Myocyte (in vitro differentiated cells): ENCODE measurements around the gene NPTX1. TPM values are rescaled to one million over a fixed set of nuclear protein-coding genes. Genes with fewer than 3 reads are reported as not detected.

Experiments used
- DNase-seq: peaks from one replicate; pipeline ENCODE4 v3.0.0-alpha.2; 2012; ENCODE audit warnings: low read depth
- microRNA-seq: library from miRNA; unstranded; fragments of <30 nt; microRNA quantifications from one replicate; pipeline ENCODE4, GENCODE V29; 2016
- total RNA-seq: library from RNA; depleted of rRNA; stranded (reverse); fragments of >200 nt; gene quantifications from 2 replicates; pipeline ENCODE4 v1.2.3, GENCODE V29; 2014

Gene NPTX1
- total RNA-seq, 1 donor from 2014 or later = 0.24 TPM

DNA sequence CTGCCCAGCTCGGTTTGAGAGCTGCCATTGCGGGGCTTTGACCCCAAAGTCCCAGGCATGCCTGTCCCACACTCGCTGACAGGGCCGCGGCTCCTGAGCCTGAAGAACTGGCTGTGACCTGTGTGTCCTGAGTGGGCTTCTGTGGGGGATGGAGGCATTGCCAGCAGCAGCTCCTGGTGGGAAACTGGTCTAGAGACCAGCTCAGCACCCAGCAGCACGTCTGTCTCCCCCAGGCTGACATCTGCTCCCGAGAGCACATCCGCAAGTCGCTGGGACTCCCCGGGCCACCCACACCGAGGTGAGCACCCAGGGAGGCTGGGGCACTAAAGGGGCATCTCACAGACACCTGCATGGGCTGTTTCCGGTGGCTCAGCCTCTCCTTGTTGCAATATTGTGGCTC lies 48.0 kb downstream of the NPTX1 start:
- no peak for DNase-seq

DNA sequence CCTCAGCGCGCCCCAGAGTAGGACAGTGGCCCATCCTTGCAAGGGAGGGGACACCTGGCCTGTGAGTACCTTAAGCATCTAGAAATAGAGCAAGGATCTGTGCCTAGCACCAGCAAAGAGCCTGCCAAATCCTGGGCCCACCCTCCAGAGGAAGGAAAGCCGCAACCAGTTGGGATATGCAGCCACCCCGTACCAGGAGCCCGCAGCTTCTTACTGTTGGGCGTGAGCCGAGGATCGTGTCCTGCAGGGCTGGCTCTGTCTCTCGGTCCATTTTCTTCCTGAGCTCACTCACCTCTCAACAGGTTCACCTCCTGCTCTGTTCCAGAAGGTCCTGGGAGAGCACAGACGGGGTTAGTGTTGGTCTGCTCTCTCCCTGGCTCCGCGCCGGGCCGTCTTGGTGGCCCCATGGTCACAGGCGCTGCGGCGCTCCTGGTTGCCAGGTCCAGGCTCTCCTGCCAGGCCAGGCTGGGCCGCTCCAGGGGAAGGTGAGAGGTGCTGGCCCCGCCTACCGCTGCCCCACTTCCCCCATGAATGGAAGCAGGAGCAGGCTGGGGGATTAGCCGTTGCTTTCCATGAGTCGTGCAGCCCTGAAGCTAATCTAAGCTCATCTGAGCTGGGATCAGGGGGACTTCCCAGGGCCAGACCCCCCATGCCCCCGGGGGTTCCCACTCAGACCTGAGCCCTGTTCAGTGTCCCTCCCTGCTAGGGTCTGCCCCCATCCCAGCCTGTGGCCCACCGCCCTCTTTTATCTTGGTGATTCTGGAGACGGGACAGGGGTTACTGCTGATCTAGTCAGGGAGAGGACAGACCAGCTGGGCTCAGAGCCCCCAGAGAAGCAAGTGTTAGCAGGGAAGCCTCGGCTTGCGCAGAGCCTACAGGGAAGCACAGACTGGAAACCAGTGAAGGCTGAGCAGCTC lies 48.8 kb downstream of the NPTX1 start:
- no peak for DNase-seq

DNA sequence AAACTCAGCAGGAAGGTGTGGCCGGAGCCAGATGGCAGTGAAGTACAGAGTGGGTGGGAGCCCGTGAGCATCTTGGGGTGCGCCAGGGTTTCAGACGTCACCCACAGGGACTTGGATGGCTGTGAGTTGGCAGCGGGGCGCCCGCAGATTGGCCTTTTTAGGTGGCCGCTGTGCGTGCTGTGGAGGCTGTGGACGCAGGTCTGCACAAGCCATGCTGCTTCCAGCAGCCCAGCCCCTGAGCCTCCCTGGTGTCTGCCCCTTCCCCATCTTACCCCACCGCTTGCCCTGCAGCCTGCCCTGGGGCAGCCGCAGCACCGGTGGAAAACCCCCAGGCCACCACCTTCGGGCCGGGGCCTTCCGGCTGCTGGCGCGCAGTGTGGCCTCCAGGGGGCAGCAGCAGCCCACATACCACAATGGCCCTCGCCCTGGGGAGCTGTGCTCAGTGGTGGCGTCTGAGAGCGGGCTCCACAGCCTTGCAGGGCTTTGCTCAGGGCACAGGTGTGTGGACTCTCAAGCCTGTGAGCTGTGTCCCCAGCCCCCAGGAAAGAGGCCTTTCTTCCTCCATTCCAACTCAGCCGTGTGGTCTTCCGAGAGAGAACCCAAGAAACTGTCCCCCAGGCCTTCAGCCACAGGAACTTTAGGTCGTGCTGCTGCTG lies 49.6 kb downstream of the NPTX1 start:
- peak; percentile 66 for DNase-seq

DNA sequence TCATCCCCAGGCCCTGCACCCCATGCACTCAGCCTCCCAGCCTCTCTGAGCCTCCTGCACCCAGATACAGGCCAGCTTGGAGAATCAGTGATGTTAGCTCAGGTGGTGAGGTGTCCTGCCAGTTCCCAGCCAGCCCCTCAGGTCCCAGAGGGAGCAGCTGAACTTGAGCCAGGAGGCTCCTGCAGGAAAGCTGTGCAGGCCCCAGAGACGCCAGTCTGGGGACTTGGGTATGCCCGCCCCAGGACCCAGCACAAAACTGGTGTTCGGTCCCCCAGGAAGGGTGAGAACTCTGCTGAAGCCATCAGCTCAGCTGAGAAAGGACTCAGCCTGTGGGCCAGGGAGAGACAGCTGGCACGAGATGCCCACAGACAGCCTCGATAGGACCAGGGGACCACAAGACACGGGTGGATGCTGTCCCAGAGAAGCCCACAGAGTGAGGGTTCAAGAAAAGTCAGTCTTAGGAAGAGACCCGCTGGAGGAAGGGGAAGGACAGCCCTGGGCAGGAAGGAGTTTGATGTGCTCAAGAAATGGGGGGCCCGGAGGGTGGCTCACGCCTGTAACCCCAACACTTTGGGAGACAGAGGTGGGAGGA lies 50.5 kb downstream of the NPTX1 start:
- no peak for DNase-seq

DNA sequence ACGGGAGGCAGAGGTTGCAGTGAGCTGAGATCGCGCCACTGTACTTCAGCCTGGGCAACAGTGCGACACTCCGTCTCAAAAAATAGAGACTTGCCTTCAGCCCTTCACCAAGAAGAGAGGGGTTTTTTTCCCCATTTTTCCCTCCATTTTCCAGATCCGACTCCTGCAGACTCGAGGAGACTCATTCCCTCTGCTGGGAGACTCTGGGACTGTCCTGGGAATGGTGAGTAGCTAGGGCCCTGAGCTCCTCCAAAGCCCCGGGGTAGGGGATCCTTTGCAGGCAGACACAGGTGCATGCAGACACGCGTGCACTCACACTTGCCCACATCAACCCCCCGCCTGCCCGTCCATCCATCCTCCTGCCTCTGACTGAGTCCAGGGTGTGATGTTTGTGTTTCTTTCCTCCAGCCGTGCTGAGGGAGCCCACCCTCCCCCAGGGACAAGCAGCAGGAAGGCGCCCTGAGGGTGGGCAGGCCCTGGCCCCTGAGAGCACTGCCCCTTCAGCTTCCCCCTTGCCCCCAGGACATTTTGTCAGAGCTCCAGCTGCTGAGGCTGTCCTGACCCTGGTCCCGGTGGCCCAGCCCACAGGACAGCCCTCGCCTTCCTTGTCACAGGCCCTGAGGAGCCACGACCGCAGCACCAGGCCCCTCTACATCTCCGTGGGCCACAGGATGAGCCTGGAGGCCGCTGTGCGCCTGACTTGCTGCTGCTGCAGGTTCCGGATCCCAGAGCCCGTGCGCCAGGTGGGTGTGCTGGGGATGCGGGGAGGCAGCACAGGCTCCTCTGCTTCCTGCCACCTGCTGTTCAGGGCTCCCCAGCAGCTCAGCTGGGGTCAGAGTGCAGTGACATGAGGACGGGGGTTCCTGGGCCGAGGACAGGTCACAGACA lies 51.3 kb downstream of the NPTX1 start:
- no peak for DNase-seq

DNA sequence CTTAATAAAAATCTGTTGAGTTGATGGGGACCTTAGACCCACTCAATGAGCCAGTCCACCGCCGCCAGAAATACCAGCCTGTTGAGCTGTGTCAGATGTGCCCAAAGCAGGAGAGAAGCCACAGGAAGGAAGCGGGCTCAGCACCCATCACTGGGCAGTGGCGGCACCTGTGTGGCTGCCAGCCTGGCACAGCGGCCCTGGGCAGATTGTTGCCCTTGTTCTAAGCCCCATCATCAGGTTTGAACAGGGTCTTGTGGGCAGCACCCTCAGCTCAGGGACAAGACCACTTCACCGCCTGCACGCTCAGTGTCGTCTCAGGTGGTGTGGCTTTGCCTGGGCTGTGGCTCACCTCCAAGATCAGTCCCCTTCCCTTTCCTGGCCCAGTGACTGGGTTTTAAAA lies 52.1 kb downstream of the NPTX1 start:
- DNase-seq = no peak

DNA sequence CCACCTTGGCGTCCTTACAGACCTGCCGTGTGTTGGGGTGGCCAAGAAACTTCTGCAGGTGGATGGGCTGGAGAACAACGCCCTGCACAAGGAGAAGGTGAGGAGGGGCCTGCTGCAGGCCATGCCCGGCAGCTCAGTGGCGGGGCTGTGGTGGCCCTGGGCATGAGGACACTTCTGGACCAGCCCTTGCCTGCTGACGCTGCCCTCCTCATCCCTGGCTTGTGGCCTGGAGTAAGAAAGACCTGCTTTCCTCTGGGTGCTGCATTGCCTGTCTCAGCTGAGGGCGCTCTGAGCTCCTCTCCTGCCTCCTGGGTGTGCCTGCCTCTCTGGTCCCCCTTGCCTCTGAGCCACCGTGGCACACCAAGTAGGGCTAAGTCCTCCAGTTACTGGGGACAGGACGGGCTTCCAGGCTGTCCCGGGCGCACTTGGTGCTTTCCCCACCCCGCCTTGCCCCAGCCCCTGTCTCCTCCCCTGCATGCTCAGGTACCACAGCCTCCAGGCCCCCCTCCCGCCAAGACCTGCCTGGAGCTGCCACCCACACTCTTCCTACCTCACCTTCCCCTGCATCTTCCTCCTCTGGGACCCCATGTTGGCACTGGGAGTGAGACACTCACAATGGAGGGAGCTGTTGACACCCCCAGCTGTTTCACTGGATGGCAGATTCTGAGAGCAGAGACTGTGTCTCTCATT lies 52.7 kb downstream of the NPTX1 start:
- DNase-seq = no peak

DNA sequence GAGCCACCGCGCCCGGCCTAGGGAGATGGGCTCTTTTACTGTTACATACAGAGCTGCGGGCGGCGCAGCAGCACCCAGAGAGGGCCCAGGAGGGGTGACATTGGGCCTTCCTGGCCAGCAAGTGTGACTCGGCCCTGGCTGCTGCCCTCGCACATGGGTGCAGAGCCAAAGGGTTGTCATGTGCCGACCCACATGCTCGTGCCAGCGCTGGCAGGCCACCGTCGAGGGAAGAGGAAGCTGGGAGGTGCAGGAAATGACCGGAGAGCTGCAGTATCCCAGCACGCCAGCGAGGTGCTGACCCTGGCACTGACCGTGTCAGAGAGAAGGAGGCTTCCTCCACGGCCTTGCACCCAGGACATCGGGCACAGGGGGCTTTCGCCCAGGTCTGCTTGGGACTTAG lies 53.4 kb downstream of the NPTX1 start:
- DNase-seq = no peak

DNA sequence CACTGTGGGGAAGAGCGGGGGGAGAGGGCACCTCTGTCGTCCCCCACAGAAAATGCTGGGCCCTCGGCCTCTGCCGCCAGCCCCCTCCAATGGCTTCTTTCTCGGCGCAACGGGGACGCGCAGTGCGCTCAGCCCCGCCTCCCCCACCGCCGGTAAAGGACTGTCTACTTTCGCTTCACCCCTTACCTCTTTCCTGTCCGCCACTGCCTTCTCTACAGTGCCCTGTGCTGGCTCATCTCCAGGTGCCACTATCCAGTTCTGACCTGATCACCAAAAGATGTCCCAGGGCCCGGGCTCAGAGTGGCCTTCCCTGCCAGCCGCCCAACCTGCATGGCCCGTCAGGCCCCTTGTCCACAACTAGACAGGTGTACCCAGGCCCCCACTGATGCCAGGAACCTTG lies 54.1 kb downstream of the NPTX1 start:
- DNase-seq = no peak

DNA sequence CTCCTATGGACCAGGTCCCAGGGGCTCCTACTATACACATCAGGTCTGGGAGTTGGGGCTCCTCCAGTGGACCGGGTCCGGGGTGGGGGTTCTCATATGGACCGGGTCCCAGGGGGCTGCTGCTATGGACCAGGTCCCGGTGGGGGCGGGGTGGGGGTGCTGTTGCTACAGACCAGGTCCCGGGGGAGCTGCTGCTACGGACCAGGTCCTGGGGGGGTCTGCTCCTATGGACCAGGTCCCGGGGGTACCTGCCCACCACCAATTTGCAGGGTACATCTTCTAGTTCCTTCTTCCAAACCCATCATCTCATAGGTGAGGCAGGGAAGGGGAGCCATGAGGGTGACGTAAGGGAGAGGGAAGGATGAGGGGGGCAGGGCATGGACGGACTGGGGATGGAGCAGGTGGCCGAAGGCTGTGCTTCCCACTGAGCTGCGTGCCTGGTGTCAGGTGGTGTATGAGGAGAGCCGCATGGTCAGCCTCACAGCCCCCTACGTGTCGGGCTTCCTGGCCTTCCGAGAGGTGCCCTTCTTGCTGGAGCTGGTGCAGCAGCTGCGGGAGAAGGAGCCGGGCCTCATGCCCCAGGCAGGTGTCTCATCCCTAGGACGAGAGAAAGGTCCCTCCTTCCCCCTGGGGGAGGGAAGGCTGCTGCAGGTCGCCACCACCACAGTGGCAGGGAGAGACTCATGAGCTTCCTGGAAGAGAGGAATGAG lies 54.9 kb downstream of the NPTX1 start:
- DNase-seq = no peak

DNA sequence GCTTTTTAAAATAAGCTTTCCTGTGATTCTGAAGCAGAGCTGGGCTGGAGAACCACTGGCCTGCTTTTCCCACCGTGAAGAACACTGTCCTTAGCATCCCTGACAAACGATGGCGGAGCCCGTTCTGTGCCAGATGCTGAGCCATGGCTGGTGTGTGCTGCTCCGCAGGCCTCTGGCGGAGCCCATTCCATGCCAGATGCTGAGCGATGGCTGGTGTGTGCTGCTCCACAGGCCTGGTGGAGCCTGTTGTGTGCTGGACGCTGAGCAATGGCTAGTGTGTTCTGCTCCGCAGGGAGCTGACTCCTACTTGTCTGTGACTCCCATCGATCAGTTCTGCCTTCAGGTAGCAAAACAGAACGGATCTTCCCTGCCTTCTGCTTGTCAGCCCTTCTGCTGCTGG lies 57.2 kb downstream of the NPTX1 start:
- no peak for DNase-seq

DNA sequence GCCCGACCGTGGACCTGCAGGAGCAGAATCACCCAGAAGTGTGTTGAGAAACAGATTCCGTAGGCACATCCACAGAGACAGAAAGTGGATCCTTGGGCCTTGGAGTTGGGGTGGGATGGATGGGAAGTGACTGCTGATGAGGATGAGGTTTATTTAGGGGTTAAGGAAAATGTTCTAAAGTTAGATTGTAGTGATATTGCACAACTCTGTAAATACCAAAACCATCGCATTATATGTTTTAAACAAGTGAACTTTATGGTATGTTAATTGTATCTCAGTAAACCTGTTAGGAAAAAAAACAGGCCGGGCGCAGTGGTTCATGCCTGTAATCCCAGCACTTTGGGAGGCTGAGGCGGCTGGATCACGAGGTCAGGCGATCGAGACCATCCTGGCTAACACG lies 57.8 kb downstream of the NPTX1 start:
- no peak for DNase-seq

Small RNA genes within 50 kb of the gene (microRNA-seq; reads per million reads assigned to microRNA genes)
- not detected for gene MIR4730

Other genes with a start within 250 kb of the NPTX1 start
- gene RNF213, start 215.8 kb downstream of the NPTX1 start, total RNA-seq = 39.0 and 48.3 TPM in 2 replicates
- gene ENDOV, start 61.4 kb downstream of the NPTX1 start, total RNA-seq = 10.4 and 11.6 TPM in 2 replicates
- gene RPTOR, start 68.2 kb upstream of the NPTX1 start, total RNA-seq = 18.0 and 19.6 TPM in 2 replicates